Nephron progenitor cell (in vitro differentiated cells): ENCODE results near the gene PLOD3.

ENCODE experiments used
- DNase-seq: peaks from one replicate; pipeline ENCODE4 v3.0.0; 2021
- H3K27ac Mint-ChIP-seq: 2 replicates; pipeline ENCODE4 v1.8.0; 2021; ENCODE audit warnings: mild to moderate bottlenecking, moderate library complexity, mixed read lengths
- H3K27me3 Mint-ChIP-seq: 2 replicates; pipeline ENCODE4 v1.8.0; 2021; ENCODE audit warnings: mild to moderate bottlenecking, low read depth, mixed read lengths; ENCODE audit not compliant: poor library complexity
- H3K36me3 Mint-ChIP-seq: 2 replicates; pipeline ENCODE4 v1.8.0; 2021; ENCODE audit warnings: low read depth, mixed read lengths
- H3K4me1 Mint-ChIP-seq: 2 replicates; pipeline ENCODE4 v1.8.0; 2021; ENCODE audit warnings: mixed read lengths
- H3K4me3 Mint-ChIP-seq: 2 replicates; pipeline ENCODE4 v1.8.0; 2021; ENCODE audit warnings: mild to moderate bottlenecking, moderate library complexity, mixed read lengths
- H3K9me3 Mint-ChIP-seq: 2 replicates; pipeline ENCODE4 v1.8.0; 2021; ENCODE audit warnings: mild to moderate bottlenecking, moderate library complexity, mixed read lengths
- TF ChIP-seq, protein P1 (sequence below): fragments of 200-600 bp; sonication (generic); IDR thresholded peaks from 2 replicates; pipeline ENCODE4 v1.5.0; 2021; ENCODE audit warnings: antibody characterized with exemption

PLOD3 gene

DNA sequence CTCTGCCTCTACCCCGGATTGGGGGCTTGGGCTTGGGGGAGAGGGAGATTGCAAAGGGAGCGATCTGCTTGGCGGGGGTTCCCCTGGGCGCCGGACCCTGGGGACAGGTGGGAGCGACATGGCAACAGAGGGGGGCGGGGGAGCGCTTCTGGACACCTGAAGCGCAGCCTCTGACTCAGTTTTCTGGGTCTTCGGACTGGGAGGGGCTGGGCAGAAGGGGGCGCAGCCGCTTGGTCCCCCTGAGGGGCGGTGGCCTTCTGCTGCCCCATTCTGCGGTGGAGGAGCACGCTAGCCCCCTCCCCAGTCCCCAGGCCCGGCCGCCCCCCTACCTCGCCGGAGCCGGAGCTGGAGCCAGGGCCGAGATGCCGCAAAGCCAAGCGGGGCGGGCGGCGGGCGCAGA is 37.7 kb downstream of the PLOD3 start:
- H3K9me3 Mint-ChIP-seq: peaks cover 10% of the 10 kb centered on the region
- no peaks in the 10 kb centered on the region for H3K36me3 Mint-ChIP-seq
- H3K4me1 Mint-ChIP-seq: peaks cover 21% of the 10 kb centered on the region
- peak overlapping the region; percentile 75 for H3K4me3 Mint-ChIP-seq
- H3K27ac Mint-ChIP-seq: no peak overlapping the region
- H3K27me3 Mint-ChIP-seq: peaks cover 88% of the 10 kb centered on the region
- no peak for DNase-seq
- TF ChIP-seq, protein P1, sequence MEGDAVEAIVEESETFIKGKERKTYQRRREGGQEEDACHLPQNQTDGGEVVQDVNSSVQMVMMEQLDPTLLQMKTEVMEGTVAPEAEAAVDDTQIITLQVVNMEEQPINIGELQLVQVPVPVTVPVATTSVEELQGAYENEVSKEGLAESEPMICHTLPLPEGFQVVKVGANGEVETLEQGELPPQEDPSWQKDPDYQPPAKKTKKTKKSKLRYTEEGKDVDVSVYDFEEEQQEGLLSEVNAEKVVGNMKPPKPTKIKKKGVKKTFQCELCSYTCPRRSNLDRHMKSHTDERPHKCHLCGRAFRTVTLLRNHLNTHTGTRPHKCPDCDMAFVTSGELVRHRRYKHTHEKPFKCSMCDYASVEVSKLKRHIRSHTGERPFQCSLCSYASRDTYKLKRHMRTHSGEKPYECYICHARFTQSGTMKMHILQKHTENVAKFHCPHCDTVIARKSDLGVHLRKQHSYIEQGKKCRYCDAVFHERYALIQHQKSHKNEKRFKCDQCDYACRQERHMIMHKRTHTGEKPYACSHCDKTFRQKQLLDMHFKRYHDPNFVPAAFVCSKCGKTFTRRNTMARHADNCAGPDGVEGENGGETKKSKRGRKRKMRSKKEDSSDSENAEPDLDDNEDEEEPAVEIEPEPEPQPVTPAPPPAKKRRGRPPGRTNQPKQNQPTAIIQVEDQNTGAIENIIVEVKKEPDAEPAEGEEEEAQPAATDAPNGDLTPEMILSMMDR: no peak

DNA sequence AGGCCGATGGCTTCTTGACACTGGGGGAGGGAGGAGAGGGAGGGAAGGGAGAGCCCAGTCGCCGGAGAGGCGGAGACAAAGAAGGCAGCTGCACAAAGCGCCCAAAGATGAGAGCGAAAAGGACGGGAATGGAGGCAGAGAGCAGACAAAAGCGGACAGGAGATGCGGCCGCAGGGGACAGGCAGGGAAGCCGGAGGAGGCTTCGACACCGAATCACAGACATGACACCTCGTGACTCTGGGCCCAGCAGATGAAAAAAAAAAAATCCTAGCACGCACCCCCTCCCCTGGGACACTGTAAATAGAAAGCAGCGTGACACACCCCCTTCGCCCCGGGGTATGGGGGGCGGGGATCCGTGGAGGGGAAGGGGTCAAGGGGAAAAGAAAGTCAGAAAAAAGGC is 38.3 kb downstream of the PLOD3 start:
- Mint-ChIP-seq H3K4me3 (peak overlapping the region; percentile 75), H3K27ac (no peak overlapping the region)

DNA sequence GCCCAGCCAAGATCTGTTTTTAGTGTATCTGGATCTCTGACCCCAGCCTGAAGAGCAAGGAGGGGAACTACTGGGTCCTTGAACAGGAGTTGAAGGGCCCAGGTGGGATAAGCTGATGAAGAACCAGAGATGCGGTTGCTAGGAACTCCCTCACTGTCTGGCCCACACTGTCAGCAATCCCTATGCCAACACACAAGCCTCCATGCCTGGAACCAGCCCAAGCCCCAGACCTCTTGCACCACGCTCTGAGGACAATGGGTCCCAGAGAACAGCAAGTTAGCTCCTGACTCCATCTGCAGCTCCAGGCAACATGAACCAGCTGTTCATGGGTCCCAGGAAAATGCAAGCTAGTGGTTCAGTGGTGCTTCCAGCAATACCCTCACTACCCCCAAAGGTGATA is 39.7 kb downstream of the PLOD3 start:
- Mint-ChIP-seq H3K27ac (no peak overlapping the region), H3K27me3 (peaks cover 100% of the 10 kb centered on the region), H3K36me3 (no peaks in the 10 kb centered on the region), H3K9me3 (peaks cover 8% of the 10 kb centered on the region), H3K4me3 (no peak overlapping the region), H3K4me1 (peaks cover 28% of the 10 kb centered on the region)
- TF ChIP-seq, protein P1: no peak
- no peak for DNase-seq

More for the DNA sequence above, 38.3 kb downstream of the PLOD3 start:
- DNase-seq: no peak
- H3K4me1 Mint-ChIP-seq: peaks cover 23% of the 10 kb centered on the region
- TF ChIP-seq, protein P1: no peak
- H3K9me3 Mint-ChIP-seq: peaks cover 10% of the 10 kb centered on the region
- H3K27me3 Mint-ChIP-seq: peaks cover 90% of the 10 kb centered on the region
- H3K36me3 Mint-ChIP-seq: no peaks in the 10 kb centered on the region

DNA sequence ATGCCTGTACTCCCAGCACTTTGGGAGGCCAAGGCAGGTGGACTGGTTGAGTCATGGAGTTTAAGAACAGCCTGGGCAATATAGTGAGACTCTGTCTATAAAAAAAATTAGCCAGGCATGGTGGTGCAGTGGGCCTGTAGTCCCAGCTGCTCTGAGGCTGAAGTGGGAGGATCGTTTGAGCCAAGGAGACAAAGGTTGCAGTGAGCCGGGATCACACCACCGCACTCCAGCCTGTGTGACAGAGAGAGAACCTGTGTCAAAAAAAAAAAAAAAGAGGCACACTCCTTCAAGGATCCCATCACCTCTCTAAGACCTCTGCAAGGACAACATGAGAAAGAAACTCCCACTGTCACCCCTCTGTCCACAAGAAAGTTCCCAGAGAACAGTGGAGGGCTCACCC is 41.7 kb downstream of the PLOD3 start:
- Mint-ChIP-seq H3K27me3 (peaks cover 100% of the 10 kb centered on the region), H3K4me3 (no peak overlapping the region), H3K4me1 (peaks cover 34% of the 10 kb centered on the region), H3K36me3 (no peaks in the 10 kb centered on the region), H3K27ac (no peak overlapping the region), H3K9me3 (peaks cover 2% of the 10 kb centered on the region)
- no peak for DNase-seq
- TF ChIP-seq, protein P1: no peak

DNA sequence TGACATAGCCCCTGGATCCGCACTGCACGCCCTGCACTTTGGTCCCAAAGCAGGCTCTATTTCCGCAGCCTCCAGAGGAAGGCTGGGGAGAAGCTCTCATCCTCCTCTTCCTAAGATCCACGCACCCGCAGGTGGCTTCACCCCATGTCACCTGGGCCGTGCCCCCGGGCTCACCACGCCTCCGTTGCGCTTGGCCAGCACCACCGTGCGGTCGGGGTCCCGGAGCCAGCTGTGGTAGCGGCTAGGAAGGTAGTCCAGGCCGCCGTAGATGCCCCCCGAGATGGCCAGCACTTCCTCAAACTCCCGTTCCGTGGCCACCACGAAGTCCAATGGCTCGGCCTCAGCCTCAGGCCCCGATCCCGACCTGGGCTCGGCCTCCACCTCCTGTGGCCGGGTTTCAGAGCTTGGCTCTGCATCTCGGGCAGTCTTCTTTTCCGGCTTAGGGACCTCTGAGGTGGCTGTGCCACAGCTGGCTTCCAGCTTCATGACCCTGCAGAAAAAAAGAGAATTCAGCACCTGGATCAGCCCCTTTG is 43.0 kb downstream of the PLOD3 start:
- H3K4me3 Mint-ChIP-seq: no peak overlapping the region
- no peaks in the 10 kb centered on the region for H3K36me3 Mint-ChIP-seq
- no peak overlapping the region for H3K27ac Mint-ChIP-seq
- peaks cover 40% of the 10 kb centered on the region for H3K4me1 Mint-ChIP-seq
- DNase-seq: no peak
- no peaks in the 10 kb centered on the region for H3K9me3 Mint-ChIP-seq
- H3K27me3 Mint-ChIP-seq: peaks cover 100% of the 10 kb centered on the region
- TF ChIP-seq, protein P1: no peak

DNA sequence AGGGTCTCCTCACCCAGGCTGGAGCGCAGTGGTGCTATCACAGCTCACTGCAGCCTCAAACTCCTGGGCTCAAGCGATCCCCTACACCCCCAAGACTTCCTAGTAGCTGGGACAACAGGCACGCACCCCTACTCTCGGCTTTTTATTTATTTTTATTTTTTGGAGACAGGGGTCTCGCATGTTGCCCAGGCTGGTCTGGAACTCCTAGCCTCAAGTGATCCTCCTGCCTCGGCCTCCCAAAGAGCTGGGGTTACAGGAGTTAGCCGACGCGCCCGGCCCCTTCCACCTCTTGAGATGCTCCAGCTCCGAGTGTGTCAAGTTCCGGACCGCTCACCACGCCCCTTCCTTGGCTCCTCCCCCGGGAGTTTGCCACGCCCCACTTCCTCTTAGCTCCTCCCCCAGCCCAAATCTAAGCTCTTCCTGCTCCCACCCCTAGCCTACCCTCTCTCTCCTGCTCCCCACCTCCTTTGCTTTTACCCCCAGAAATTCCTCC is 43.6 kb downstream of the PLOD3 start:
- TF ChIP-seq, protein P1: no peak
- Mint-ChIP-seq H3K27ac (no peak overlapping the region), H3K36me3 (no peaks in the 10 kb centered on the region), H3K4me1 (peaks cover 40% of the 10 kb centered on the region), H3K9me3 (no peaks in the 10 kb centered on the region), H3K4me3 (no peak overlapping the region), H3K27me3 (peaks cover 100% of the 10 kb centered on the region)
- DNase-seq: peak; percentile 66
